ENCODE data around the gene ENTHD1.

The ENTHD1 gene

DNA sequence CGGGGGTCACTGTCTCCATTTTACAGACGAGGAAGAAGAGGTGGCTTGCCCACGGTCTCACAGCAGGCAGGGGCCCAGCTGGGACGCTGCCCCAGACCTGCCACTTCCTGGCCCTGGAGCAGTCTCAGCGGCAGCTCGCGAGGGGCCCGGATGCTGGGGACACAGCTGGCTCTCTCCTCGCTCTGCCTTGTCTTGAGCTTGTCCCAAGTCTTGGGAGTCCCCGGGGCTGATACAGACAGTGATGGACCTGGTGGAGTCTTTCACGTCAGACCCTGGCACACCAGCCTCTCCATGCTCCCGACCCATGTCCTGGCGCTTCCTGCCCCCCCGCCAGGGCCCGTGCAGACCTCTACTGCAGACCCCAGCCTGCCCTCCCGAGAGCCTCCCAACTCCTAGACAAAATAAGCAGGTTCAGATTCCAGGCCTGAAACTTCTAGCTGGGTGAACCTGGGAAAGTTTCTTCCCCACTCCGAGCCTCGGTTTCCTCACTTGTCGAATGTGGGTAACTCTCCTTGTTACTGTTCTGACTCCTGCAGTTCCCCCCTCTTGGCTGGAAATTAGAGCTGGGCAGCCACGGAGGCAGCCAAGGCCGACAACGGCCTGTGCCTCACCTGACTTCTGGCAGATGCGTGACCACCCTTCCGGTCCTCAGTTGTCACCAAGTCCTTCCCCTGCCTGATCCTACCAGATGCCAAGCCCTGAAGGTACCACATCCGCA, 177.6 kb downstream of the ENTHD1 start:
- no peaks in the 10 kb centered on the region for H3K36me3 ChIP-seq (ENCODE audit: insufficient read depth, low read length)
- H3K9ac ChIP-seq (ENCODE audit: low read length) = no peak overlapping the region
- H3K9me3 ChIP-seq (ENCODE audit: low read length) = no peaks in the 10 kb centered on the region
- no peak overlapping the region for H3K4me3 ChIP-seq (ENCODE audit: low read depth in 1 of 2, low read length in 2 of 2)
- H3K27me3 ChIP-seq (ENCODE audit: control insufficient read depth in 1 of 2, insufficient read depth in 2 of 2, low read length in 2 of 2) = peaks cover 0 to 9% of the 10 kb centered on the region in 2 donors
- no peaks in the 10 kb centered on the region for H3K4me1 ChIP-seq (ENCODE audit: insufficient read depth, low read length)
- H3K27ac ChIP-seq (ENCODE audit: low read depth, low read length) = no peak overlapping the region

DNA sequence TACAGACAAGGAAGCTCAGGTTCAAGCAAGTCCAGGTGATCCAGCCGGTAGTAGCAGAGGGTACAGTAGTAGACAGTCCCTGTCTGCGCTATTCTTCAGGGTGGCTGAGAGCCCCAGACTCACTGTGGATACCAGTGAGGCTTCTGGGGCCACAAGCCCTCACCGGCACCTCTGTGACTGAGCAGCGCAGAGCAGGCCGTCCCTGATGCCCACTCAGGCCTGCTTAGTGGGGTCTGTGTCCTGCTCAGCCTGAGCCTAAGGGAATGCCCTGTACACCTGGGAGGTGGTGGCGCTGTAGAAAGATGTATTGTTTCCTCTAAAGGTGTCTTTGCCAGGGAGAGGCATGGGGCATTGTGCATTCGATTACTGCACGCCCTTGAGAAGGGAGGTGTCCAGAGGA, 179.2 kb downstream of the ENTHD1 start:
- no peak overlapping the region for H3K9ac ChIP-seq (ENCODE audit: low read length)
- no peaks in the 10 kb centered on the region for H3K36me3 ChIP-seq (ENCODE audit: insufficient read depth, low read length)
- H3K4me3 ChIP-seq (ENCODE audit: low read depth in 1 of 2, low read length in 2 of 2) = no peak overlapping the region
- H3K9me3 ChIP-seq (ENCODE audit: low read length) = no peaks in the 10 kb centered on the region
- no peak overlapping the region for H3K27ac ChIP-seq (ENCODE audit: low read depth, low read length)
- peaks cover 0 to 6% of the 10 kb centered on the region in 2 donors for H3K27me3 ChIP-seq (ENCODE audit: control insufficient read depth in 1 of 2, insufficient read depth in 2 of 2, low read length in 2 of 2)
- no peaks in the 10 kb centered on the region for H3K4me1 ChIP-seq (ENCODE audit: insufficient read depth, low read length)

- no peak overlapping the region for H3K27ac ChIP-seq (ENCODE audit: low read depth, low read length)
- no peaks in the 10 kb centered on the region for H3K36me3 ChIP-seq (ENCODE audit: insufficient read depth, low read length)
- H3K9ac ChIP-seq (ENCODE audit: low read length) = no peak overlapping the region
- no peaks in the 10 kb centered on the region for H3K9me3 ChIP-seq (ENCODE audit: low read length)
- H3K27me3 ChIP-seq (ENCODE audit: control insufficient read depth in 1 of 2, insufficient read depth in 2 of 2, low read length in 2 of 2) = peaks cover 0 to 6% of the 10 kb centered on the region in 2 donors
- H3K4me1 ChIP-seq (ENCODE audit: insufficient read depth, low read length) = no peaks in the 10 kb centered on the region
- H3K4me3 ChIP-seq (ENCODE audit: low read depth in 1 of 2, low read length in 2 of 2) = no peak overlapping the region
These were observed 179.7 kb downstream of the ENTHD1 start for GRCh38 chr22:39713799-39714290.

GRCh38 chr22:39712751-39713525, 180.6 kb downstream of the ENTHD1 start:
- H3K27ac ChIP-seq (ENCODE audit: low read depth, low read length) = no peak overlapping the region
- no peak overlapping the region for H3K9ac ChIP-seq (ENCODE audit: low read length)
- H3K27me3 ChIP-seq (ENCODE audit: control insufficient read depth in 1 of 2, insufficient read depth in 2 of 2, low read length in 2 of 2) = peaks cover 0 to 6% of the 10 kb centered on the region in 2 donors
- no peaks in the 10 kb centered on the region for H3K4me1 ChIP-seq (ENCODE audit: insufficient read depth, low read length)
- no peaks in the 10 kb centered on the region for H3K9me3 ChIP-seq (ENCODE audit: low read length)
- no peak overlapping the region for H3K4me3 ChIP-seq (ENCODE audit: low read depth in 1 of 2, low read length in 2 of 2)
- H3K36me3 ChIP-seq (ENCODE audit: insufficient read depth, low read length) = no peaks in the 10 kb centered on the region

DNA sequence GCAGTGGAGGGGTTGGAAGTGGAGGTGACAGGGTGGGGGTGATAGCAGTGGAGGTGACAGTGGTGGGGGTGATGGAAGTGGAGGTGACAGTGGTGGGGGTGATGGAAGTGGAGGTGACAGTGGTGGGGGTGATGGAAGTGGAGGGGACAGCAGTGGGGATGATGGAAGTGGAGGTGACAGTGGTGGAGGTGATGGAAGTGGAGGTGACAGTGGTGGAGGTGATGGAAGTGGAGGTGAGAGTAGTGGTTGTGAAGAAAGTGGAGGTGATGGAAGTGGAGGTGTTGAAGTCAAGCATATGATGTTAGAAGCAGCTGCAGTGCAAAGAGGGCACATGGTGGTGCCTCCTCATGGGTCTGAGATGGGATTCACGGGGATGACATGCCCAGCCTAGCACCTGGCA, 181.5 kb downstream of the ENTHD1 start:
- Histone ChIP-seq H3K4me1 (ENCODE audit: insufficient read depth, low read length) (no peaks in the 10 kb centered on the region), H3K27me3 (ENCODE audit: control insufficient read depth in 1 of 2, insufficient read depth in 2 of 2, low read length in 2 of 2) (peaks cover 0 to 6% of the 10 kb centered on the region in 2 donors)

DNA sequence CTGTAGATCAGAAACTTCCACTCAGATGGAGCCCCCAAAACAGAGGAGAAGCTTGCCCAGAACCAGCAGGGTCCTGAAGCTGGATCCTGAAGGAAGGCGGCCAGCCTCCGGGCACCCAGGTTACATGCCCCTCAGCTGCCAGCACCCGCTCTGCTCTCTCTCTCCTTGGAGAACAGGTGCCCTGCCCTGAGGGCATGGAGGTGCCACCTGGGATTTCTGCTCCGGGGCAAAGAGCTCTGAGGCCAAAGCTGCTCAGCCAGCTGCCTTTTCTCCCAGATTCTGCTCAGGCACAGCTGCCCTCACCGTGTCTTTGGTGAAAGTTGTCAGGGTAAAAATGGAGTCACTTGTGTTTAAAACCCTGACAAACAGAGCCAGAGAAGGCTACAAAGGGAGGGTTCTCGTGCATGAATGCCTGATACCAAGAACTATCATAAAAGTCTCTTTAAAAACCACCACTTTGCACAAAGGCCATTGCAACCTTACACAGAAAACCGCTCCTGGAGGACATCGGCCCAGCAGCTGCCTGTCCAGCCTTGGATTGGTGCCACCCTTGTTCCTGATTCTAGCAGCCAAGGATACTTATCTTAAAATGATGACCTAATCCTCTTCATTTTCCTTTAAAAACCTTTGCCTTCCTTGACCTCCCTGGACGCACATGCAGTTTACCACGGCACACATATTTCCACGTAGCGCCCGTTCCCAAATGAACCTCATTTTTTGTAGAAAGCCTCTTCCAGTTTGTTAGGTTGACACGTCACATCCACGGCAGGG, 183.0 kb downstream of the ENTHD1 start:
- H3K4me3 ChIP-seq (ENCODE audit: low read depth in 1 of 2, low read length in 2 of 2) = no peak overlapping the region
- no peaks in the 10 kb centered on the region for H3K4me1 ChIP-seq (ENCODE audit: insufficient read depth, low read length)
- no peaks in the 10 kb centered on the region for H3K9me3 ChIP-seq (ENCODE audit: low read length)
- H3K27me3 ChIP-seq (ENCODE audit: control insufficient read depth in 1 of 2, insufficient read depth in 2 of 2, low read length in 2 of 2) = peaks cover 0 to 6% of the 10 kb centered on the region in 2 donors
- H3K9ac ChIP-seq (ENCODE audit: low read length) = no peak overlapping the region
- no peaks in the 10 kb centered on the region for H3K36me3 ChIP-seq (ENCODE audit: insufficient read depth, low read length)
- H3K27ac ChIP-seq (ENCODE audit: low read depth, low read length) = no peak overlapping the region

More for the DNA sequence above, 181.5 kb downstream of the ENTHD1 start:
- Histone ChIP-seq H3K9ac (ENCODE audit: low read length) (no peak overlapping the region), H3K4me3 (ENCODE audit: low read depth in 1 of 2, low read length in 2 of 2) (no peak overlapping the region), H3K36me3 (ENCODE audit: insufficient read depth, low read length) (no peaks in the 10 kb centered on the region), H3K9me3 (ENCODE audit: low read length) (no peaks in the 10 kb centered on the region), H3K27ac (ENCODE audit: low read depth, low read length) (no peak overlapping the region)

DNA sequence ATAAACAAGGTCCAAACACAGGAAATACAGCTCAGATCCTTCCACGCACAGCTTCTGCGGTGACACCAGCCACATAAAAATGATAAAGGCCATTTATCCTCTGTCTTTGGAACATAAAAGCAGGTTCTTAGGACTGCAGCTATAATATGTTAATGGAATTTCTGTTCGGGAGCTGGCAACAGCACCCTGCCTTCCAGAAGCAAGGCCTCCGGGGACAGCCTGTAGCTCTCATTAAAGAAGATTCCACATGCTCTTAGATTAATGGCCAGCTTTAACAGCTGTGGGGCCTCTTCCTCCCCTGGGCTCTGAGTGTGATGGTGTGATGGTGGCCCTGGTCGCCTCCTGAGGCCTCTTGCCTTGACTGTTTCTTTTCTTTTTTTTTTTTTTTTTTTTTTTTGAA, 185.7 kb downstream of the ENTHD1 start:
- no peaks in the 10 kb centered on the region for H3K9me3 ChIP-seq (ENCODE audit: low read length)
- H3K4me1 ChIP-seq (ENCODE audit: insufficient read depth, low read length) = no peaks in the 10 kb centered on the region
- H3K27ac ChIP-seq (ENCODE audit: low read depth, low read length) = no peak overlapping the region
- H3K9ac ChIP-seq (ENCODE audit: low read length) = no peak overlapping the region
- peaks cover 0 to 3% of the 10 kb centered on the region in 2 donors for H3K27me3 ChIP-seq (ENCODE audit: control insufficient read depth in 1 of 2, insufficient read depth in 2 of 2, low read length in 2 of 2)
- no peaks in the 10 kb centered on the region for H3K36me3 ChIP-seq (ENCODE audit: insufficient read depth, low read length)
- no peak overlapping the region for H3K4me3 ChIP-seq (ENCODE audit: low read depth in 1 of 2, low read length in 2 of 2)

DNA sequence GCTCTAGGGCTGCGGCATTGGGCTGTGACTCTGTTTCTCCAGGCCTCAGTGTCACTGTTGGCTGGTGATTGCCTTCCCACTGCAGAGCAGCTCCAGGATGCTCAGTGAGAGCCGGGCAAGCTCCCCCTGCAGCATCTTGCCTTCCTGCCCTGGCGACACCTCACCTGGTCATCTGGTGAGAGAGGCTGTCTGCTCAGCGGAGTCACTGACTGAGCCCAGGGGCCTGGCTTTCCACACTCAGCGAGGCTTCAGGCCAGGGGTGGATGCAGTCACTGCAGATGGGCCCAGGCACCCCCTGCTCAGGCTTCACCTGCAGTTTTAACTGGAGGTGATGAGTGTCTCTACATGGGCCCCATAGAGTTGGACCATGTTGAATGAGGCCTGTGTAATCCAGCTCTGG, 186.2 kb downstream of the ENTHD1 start:
- Histone ChIP-seq H3K27ac (ENCODE audit: low read depth, low read length) (no peak overlapping the region), H3K9ac (ENCODE audit: low read length) (no peak overlapping the region), H3K27me3 (ENCODE audit: control insufficient read depth in 1 of 2, insufficient read depth in 2 of 2, low read length in 2 of 2) (no peaks in the 10 kb centered on the region), H3K4me3 (ENCODE audit: low read depth in 1 of 2, low read length in 2 of 2) (no peak overlapping the region), H3K9me3 (ENCODE audit: low read length) (no peaks in the 10 kb centered on the region), H3K4me1 (ENCODE audit: insufficient read depth, low read length) (no peaks in the 10 kb centered on the region), H3K36me3 (ENCODE audit: insufficient read depth, low read length) (no peaks in the 10 kb centered on the region)

- Histone ChIP-seq H3K36me3 (ENCODE audit: insufficient read depth, low read length) (no peaks in the 10 kb centered on the region), H3K4me3 (ENCODE audit: low read depth in 1 of 2, low read length in 2 of 2) (no peak overlapping the region), H3K27ac (ENCODE audit: low read depth, low read length) (no peak overlapping the region), H3K9ac (ENCODE audit: low read length) (no peak overlapping the region), H3K27me3 (ENCODE audit: control insufficient read depth in 1 of 2, insufficient read depth in 2 of 2, low read length in 2 of 2) (no peaks in the 10 kb centered on the region), H3K4me1 (ENCODE audit: insufficient read depth, low read length) (no peaks in the 10 kb centered on the region), H3K9me3 (ENCODE audit: low read length) (no peaks in the 10 kb centered on the region)
These were observed 187.0 kb downstream of the ENTHD1 start for GRCh38 chr22:39706376-39707140.

- Histone ChIP-seq H3K9me3 (ENCODE audit: low read length) (no peaks in the 10 kb centered on the region), H3K27me3 (ENCODE audit: control insufficient read depth in 1 of 2, insufficient read depth in 2 of 2, low read length in 2 of 2) (no peaks in the 10 kb centered on the region), H3K4me3 (ENCODE audit: low read depth in 1 of 2, low read length in 2 of 2) (no peak overlapping the region), H3K36me3 (ENCODE audit: insufficient read depth, low read length) (no peaks in the 10 kb centered on the region), H3K4me1 (ENCODE audit: insufficient read depth, low read length) (no peaks in the 10 kb centered on the region), H3K9ac (ENCODE audit: low read length) (no peak overlapping the region), H3K27ac (ENCODE audit: low read depth, low read length) (no peak overlapping the region)
These were observed 188.2 kb downstream of the ENTHD1 start for GRCh38 chr22:39705386-39705785.
